Measurements from ENCODE around the gene FAM78A. TPM values are rescaled to one million over a fixed set of nuclear protein-coding genes. Genes with fewer than 3 reads are reported as not detected.
A peak's percentile ranks its signal among the peaks of the same experiment; 100 is the strongest.

FAM78A gene
- total and polyA plus RNA-seq, 7 donors: 0.60 to 11.9 (median 2.0) TPM

GRCh38 chr9:131228988-131229387, 47.3 kb downstream of the FAM78A start:
- H3K36me3 ChIP-seq: peaks cover 11 to 64% (median 32%) of the 10 kb centered on the region in 4 donors
- intact Hi-C loops (cut with DNase I): loop anchor here (5.0 kb wide), 1 partner anchor 63 kb away; no protein-coding TSS in a partner anchor

GRCh38 chr9:131227959-131228460, 48.3 kb downstream of the FAM78A start:
- TF ChIP-seq POLR2A (IDR thresholded peaks at IDR 0.05): no peak
- TF ChIP-seq EP300 (IDR thresholded peaks at IDR 0.05): no peak
- no peak for TF ChIP-seq POLR2AphosphoS5 (IDR thresholded peaks at IDR 0.05)
- TF ChIP-seq, protein P1, sequence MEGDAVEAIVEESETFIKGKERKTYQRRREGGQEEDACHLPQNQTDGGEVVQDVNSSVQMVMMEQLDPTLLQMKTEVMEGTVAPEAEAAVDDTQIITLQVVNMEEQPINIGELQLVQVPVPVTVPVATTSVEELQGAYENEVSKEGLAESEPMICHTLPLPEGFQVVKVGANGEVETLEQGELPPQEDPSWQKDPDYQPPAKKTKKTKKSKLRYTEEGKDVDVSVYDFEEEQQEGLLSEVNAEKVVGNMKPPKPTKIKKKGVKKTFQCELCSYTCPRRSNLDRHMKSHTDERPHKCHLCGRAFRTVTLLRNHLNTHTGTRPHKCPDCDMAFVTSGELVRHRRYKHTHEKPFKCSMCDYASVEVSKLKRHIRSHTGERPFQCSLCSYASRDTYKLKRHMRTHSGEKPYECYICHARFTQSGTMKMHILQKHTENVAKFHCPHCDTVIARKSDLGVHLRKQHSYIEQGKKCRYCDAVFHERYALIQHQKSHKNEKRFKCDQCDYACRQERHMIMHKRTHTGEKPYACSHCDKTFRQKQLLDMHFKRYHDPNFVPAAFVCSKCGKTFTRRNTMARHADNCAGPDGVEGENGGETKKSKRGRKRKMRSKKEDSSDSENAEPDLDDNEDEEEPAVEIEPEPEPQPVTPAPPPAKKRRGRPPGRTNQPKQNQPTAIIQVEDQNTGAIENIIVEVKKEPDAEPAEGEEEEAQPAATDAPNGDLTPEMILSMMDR (IDR thresholded peaks at IDR 0.05): no peak
- no peaks in the 10 kb centered on the region for H3K27me3 ChIP-seq
- no peak for DNase-seq
- 60 to 84% methylated on average over 9 of the region's 9 CpGs for WGBS, 2 donors
- H3K9me3 ChIP-seq: no peaks in the 10 kb centered on the region
- peaks cover 9 to 59% (median 22%) of the 10 kb centered on the region in 4 donors for H3K36me3 ChIP-seq
- H3K4me1 ChIP-seq: peaks cover 0 to 10% (median 2%) of the 10 kb centered on the region in 4 donors
- peak overlapping the region in 2 of 4 donors; percentile 0 to 33 for H3K4me3 ChIP-seq
- intact Hi-C loops (cut with DNase I): loop anchor here (5.0 kb wide), 1 partner anchor 64 kb away; no protein-coding TSS in a partner anchor
- H3K27ac ChIP-seq: peak overlapping the region in 1 of 4 donors; percentile 5

More at GRCh38 chr9:131228988-131229387, 47.3 kb downstream of the FAM78A start:
- Histone ChIP-seq H3K4me1 (peaks cover 0 to 10% (median 2%) of the 10 kb centered on the region in 4 donors), H3K9me3 (no peaks in the 10 kb centered on the region), H3K27me3 (no peaks in the 10 kb centered on the region), H3K27ac (no peak overlapping the region), H3K4me3 (peak overlapping the region in 1 of 4 donors; percentile 33)
- TF ChIP-seq POLR2AphosphoS5 (IDR thresholded peaks at IDR 0.05): no peak
- no peak for TF ChIP-seq POLR2A (IDR thresholded peaks at IDR 0.05)
- TF ChIP-seq, protein P1 (IDR thresholded peaks at IDR 0.05): no peak
- TF ChIP-seq EP300 (IDR thresholded peaks at IDR 0.05): no peak
- 83 to 89% methylated on average over 8 of the region's 8 CpGs for WGBS, 2 donors
- DNase-seq: no peak

DNA sequence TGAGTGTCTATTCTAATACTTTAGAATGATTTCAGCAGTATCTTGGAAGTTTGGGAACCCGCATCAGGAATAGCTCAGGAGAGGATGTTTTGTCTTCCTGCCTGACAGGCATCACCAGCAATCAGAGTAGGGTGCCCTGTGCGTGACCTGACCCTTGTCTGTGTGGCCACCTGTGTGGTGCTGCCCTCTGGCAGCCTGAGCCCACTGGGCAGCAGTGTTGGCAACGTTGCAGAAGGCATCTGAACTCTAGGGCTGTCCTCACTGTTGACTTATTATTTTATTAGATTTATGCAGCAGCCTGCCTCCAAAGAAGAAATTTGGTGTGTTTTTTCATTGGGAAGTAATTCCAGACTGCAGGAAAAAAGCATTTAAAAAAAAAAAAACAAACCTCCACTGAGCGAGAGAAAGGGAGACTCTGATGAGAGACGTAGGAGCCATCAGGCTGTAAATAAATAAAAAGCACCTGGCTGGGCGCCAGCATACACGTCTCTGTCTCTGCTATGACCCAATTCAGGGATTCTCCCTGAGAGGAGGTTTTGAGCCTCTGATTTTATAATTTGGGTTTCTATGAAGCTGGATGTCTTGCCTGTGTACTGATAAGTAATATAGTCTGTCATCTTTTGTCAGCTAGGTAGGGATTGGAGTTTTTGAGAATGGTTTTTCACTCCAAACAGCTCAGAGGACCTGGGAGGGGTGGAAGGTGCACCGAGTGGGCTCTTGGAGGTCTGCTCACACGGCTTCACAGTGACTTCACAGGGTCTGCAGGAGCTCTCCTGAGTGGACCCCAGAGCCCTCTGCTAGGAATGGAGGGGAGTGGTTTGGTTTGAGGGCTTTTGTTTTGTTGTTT, 49.0 kb downstream of the FAM78A start:
- intact Hi-C loops (cut with DNase I): loop anchor here (5.0 kb wide), 1 partner anchor 65 kb away; no protein-coding TSS in a partner anchor
- Histone ChIP-seq H3K9me3 (no peaks in the 10 kb centered on the region), H3K27me3 (no peaks in the 10 kb centered on the region), H3K4me1 (peaks cover 0 to 10% (median 2%) of the 10 kb centered on the region in 4 donors), H3K4me3 (peak overlapping the region in 1 of 4 donors; percentile 33), H3K36me3 (peaks cover 3 to 59% (median 19%) of the 10 kb centered on the region in 4 donors), H3K27ac (no peak overlapping the region)
- DNase-seq: no peak
- WGBS, 2 donors: 59 to 68% methylated on average over 9 of the region's 9 CpGs
- TF ChIP-seq EP300 (IDR thresholded peaks at IDR 0.05) (no peak), POLR2A (IDR thresholded peaks at IDR 0.05) (no peak), POLR2AphosphoS5 (IDR thresholded peaks at IDR 0.05) (no peak)
- TF ChIP-seq, protein P1 (IDR thresholded peaks at IDR 0.05): no peak

DNA sequence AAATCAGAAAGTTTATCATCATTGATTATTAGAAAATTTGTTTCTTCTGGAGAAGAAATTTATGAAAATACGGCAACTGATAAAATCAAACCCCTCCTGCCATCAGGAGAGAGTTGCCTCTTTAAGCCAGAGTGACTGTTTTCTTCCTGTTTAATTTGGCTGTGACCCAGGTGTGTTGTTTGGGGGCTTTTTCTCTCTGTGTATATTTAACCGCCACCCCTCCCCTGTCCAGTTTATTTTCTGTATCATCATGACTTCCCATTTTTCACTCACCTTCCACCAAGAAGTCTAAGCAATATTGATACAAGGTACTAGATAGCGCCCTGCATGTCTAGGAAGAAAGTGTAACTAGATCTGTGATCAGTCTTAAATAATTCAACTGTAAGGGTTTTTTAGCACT, 50.1 kb downstream of the FAM78A start:
- Histone ChIP-seq H3K4me3 (no peak overlapping the region), H3K36me3 (peaks cover 0 to 51% (median 14%) of the 10 kb centered on the region in 4 donors), H3K27ac (no peak overlapping the region), H3K9me3 (no peaks in the 10 kb centered on the region), H3K27me3 (no peaks in the 10 kb centered on the region), H3K4me1 (peaks cover 0 to 10% (median 2%) of the 10 kb centered on the region in 4 donors)
- intact Hi-C loops (cut with DNase I): loop anchor here (5.0 kb wide), 1 partner anchor 66 kb away; no protein-coding TSS in a partner anchor
- no peak for TF ChIP-seq POLR2A (IDR thresholded peaks at IDR 0.05)
- no peak for TF ChIP-seq EP300 (IDR thresholded peaks at IDR 0.05)
- TF ChIP-seq, protein P1 (IDR thresholded peaks at IDR 0.05): no peak
- no peak for TF ChIP-seq POLR2AphosphoS5 (IDR thresholded peaks at IDR 0.05)
- DNase-seq: no peak
- 87 to 90% methylated on average over 3 of the region's 3 CpGs for whole genome bisulfite sequencing, 2 donors

Measured in sigmoid colon (tissue), 7 donors.